Measurements from ENCODE around the gene PDS5A. TPM values are rescaled to one million over a fixed set of nuclear protein-coding genes. Genes with fewer than 3 reads are reported as not detected.
A peak's percentile ranks its signal among the peaks of the same experiment; 100 is the strongest.

The PDS5A gene
- polyA plus RNA-seq, 4 donors, result 17.6 to 49.4 (median 23.0) TPM

DNA sequence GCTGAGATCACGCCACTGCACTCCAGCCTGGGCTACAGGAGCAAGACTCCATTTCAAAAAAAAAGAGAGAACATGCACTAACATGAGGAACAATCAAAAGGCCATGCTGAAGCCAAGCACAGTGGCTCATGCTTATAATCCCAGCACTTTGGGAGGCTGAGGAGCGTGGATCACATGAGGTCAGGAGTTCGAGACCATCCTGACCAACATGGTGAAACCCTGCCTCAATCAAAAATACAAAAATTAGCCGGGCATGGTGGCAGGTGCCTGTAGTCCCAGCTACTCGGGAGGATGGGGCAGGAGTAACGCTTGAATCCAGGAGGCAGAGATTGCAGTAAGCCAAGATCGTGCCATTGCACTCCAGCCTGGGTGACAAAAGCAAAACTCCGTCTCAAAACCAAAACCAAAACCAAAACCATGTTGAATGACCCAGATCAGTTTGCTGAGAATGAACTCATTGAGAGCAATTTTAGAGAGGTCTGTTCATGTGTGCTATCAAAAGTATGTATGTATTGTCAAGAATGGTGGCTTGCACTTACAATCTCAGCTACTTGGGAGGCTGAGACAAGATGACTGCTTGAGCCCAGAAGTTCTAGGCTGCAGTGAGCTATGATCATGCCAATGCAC, 44.8 kb downstream of the PDS5A start:
- 63 to 72% (median 66%) methylated on average over 8 of the region's 8 CpGs for WGBS, 3 donors
- Histone ChIP-seq H3K27me3 (ENCODE audit: control insufficient read depth in 3 of 3, insufficient read depth in 3 of 3, low read length in 3 of 3) (no peaks in the 10 kb centered on the region), H3K36me3 (ENCODE audit: control insufficient read depth in 3 of 3, insufficient read depth in 2 of 3, low read depth in 1 of 3, low read length in 3 of 3) (peaks cover 0 to 14% (median 0%) of the 10 kb centered on the region in 3 donors), H3K4me1 (ENCODE audit: control insufficient read depth in 3 of 3, insufficient read depth in 2 of 3, low read depth in 1 of 3, low read length in 2 of 3) (peaks cover 3 to 11% (median 4%) of the 10 kb centered on the region in 3 donors), H3K27ac (ENCODE audit: low read depth in 1 of 3, low read length in 2 of 3) (peak overlapping the region in 1 of 3 donors; percentile 51), H3K9me3 (ENCODE audit: control insufficient read depth in 2 of 2, insufficient read depth in 1 of 2, low read depth in 1 of 2, low read length in 1 of 2) (no peaks in the 10 kb centered on the region), H3K4me3 (ENCODE audit: low read depth in 1 of 3, low read length in 3 of 3) (no peak overlapping the region)
- FAIRE-seq, result no peak
- peak; percentile 26 to 63 for DNase-seq

DNA sequence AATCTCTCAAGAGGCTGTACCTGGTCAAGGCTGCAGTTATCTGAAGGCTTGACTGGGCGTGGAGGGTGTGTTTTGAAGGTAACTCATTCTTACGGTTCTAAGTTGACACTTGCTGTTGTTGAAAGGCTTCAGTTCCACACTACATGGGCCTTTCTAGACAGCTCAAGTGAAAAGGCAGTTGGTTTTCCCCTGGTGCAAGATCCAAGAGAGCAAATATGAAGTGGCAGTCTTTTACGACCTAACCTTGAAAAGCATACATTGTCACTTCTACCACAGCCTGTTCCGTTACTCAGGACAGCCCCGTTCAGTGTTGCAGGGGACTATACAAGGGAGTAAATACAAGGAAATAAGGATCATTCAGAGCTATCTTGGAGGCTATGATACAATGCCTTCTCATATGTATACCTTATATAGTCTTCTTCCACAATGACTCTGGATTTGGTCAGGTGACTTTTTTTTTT, 46.2 kb downstream of the PDS5A start:
- Histone ChIP-seq H3K27me3 (ENCODE audit: control insufficient read depth in 3 of 3, insufficient read depth in 3 of 3, low read length in 3 of 3) (no peaks in the 10 kb centered on the region), H3K4me3 (ENCODE audit: low read depth in 1 of 3, low read length in 3 of 3) (no peak overlapping the region), H3K4me1 (ENCODE audit: control insufficient read depth in 3 of 3, insufficient read depth in 2 of 3, low read depth in 1 of 3, low read length in 2 of 3) (peaks cover 3 to 11% (median 4%) of the 10 kb centered on the region in 3 donors), H3K27ac (ENCODE audit: low read depth in 1 of 3, low read length in 2 of 3) (peak overlapping the region in 1 of 3 donors; percentile 16), H3K36me3 (ENCODE audit: control insufficient read depth in 3 of 3, insufficient read depth in 2 of 3, low read depth in 1 of 3, low read length in 3 of 3) (peaks cover 0 to 13% (median 0%) of the 10 kb centered on the region in 3 donors), H3K9me3 (ENCODE audit: control insufficient read depth in 2 of 2, insufficient read depth in 1 of 2, low read depth in 1 of 2, low read length in 1 of 2) (no peaks in the 10 kb centered on the region)
- FAIRE-seq, result no peak
- 25 to 58% (median 26%) methylated on average over 5 of the region's 5 CpGs for WGBS, 3 donors
- peak; percentile 43 to 64 for DNase-seq

DNA sequence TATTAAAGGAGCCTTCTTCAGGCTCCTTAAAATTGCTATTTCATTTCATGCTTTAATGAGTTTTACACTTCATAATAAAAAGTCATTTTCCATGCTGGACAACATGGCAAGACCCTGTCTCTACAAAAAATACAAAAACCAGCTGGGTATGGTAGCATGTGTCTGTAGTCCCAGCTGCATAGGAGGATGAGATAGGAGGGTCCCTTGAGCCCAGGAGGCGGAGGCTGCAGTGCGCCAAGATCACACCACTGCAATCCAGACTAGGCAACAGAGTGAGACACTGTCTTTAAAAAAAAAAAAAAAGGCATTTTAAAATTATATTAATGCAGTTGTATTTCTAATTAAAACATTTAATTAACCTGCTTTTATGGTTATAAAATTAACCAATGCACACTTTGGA, 49.2 kb downstream of the PDS5A start:
- Histone ChIP-seq H3K27me3 (ENCODE audit: control insufficient read depth in 3 of 3, insufficient read depth in 3 of 3, low read length in 3 of 3) (no peaks in the 10 kb centered on the region), H3K27ac (ENCODE audit: low read depth in 1 of 3, low read length in 2 of 3) (no peak overlapping the region), H3K36me3 (ENCODE audit: control insufficient read depth in 3 of 3, insufficient read depth in 2 of 3, low read depth in 1 of 3, low read length in 3 of 3) (peaks cover 0 to 16% (median 1%) of the 10 kb centered on the region in 3 donors), H3K9me3 (ENCODE audit: control insufficient read depth in 2 of 2, insufficient read depth in 1 of 2, low read depth in 1 of 2, low read length in 1 of 2) (no peaks in the 10 kb centered on the region), H3K4me1 (ENCODE audit: control insufficient read depth in 3 of 3, insufficient read depth in 2 of 3, low read depth in 1 of 3, low read length in 2 of 3) (peaks cover 0 to 5% (median 4%) of the 10 kb centered on the region in 3 donors), H3K4me3 (ENCODE audit: low read depth in 1 of 3, low read length in 3 of 3) (no peak overlapping the region)
- no peak for FAIRE-seq
- DNase-seq, result no peak
- WGBS, 3 donors, result 89 to 100% (median 99%) methylated on average over 2 of the region's 2 CpGs

DNA sequence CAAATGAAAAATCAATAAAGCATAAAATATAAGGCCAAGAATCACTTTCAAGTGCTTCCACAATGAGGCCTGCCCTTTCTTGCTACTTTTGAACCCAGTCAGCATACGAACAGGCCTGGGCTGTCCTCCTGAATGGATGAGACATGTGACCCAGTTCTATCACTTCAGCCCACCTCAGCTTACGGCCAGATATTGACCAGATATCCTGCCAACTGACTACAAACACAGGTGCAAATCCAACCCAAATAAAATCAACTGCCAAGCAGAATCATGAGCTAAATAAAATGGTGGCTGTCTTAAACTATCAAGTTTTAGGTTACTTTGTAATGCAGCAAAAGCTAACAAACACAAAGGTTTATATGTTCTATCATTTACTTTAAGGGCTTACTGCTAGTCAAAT, 53.7 kb downstream of the PDS5A start:
- Histone ChIP-seq H3K36me3 (ENCODE audit: control insufficient read depth in 3 of 3, insufficient read depth in 2 of 3, low read depth in 1 of 3, low read length in 3 of 3) (peaks cover 0 to 21% (median 1%) of the 10 kb centered on the region in 3 donors), H3K4me1 (ENCODE audit: control insufficient read depth in 3 of 3, insufficient read depth in 2 of 3, low read depth in 1 of 3, low read length in 2 of 3) (no peaks in the 10 kb centered on the region), H3K4me3 (ENCODE audit: low read depth in 1 of 3, low read length in 3 of 3) (no peak overlapping the region), H3K9me3 (ENCODE audit: control insufficient read depth in 2 of 2, insufficient read depth in 1 of 2, low read depth in 1 of 2, low read length in 1 of 2) (no peaks in the 10 kb centered on the region), H3K27ac (ENCODE audit: low read depth in 1 of 3, low read length in 2 of 3) (no peak overlapping the region), H3K27me3 (ENCODE audit: control insufficient read depth in 3 of 3, insufficient read depth in 3 of 3, low read length in 3 of 3) (no peaks in the 10 kb centered on the region)
- DNase-seq (no peak), FAIRE-seq (no peak)
- WGBS, 3 donors, result 56 to 78% (median 67%) methylated on average over 2 of the region's 2 CpGs

DNA sequence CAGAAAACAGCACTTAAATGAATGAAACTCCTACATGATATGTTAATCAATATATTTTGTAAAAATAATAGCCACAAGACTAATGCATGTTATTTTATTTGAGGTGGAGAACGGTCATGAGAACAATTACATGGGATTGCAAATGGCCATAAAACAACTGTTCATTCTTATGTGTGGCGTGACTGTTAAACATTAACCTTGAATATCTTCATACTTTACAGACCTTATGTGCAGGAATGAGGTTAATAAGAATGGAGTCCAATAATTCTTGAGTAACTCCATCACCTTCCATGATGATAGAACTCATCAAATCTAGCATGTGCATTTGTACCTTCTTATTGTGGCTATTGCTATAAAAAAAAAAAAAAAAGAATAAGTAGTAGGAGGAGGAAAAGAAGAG, 55.3 kb downstream of the PDS5A start:
- no peaks in the 10 kb centered on the region for H3K27me3 ChIP-seq (ENCODE audit: control insufficient read depth in 3 of 3, insufficient read depth in 3 of 3, low read length in 3 of 3)
- no peak overlapping the region for H3K4me3 ChIP-seq (ENCODE audit: low read depth in 1 of 3, low read length in 3 of 3)
- no peaks in the 10 kb centered on the region for H3K4me1 ChIP-seq (ENCODE audit: control insufficient read depth in 3 of 3, insufficient read depth in 2 of 3, low read depth in 1 of 3, low read length in 2 of 3)
- DNase-seq (peak; percentile 63), FAIRE-seq (no peak)
- no peak overlapping the region for H3K27ac ChIP-seq (ENCODE audit: low read depth in 1 of 3, low read length in 2 of 3)
- no peaks in the 10 kb centered on the region for H3K9me3 ChIP-seq (ENCODE audit: control insufficient read depth in 2 of 2, insufficient read depth in 1 of 2, low read depth in 1 of 2, low read length in 1 of 2)
- WGBS, 3 donors, result 24 to 67% (median 45%) methylated on average over 2 of the region's 2 CpGs
- H3K36me3 ChIP-seq (ENCODE audit: control insufficient read depth in 3 of 3, insufficient read depth in 2 of 3, low read depth in 1 of 3, low read length in 3 of 3), result peaks cover 3 to 31% (median 5%) of the 10 kb centered on the region in 3 donors

DNA sequence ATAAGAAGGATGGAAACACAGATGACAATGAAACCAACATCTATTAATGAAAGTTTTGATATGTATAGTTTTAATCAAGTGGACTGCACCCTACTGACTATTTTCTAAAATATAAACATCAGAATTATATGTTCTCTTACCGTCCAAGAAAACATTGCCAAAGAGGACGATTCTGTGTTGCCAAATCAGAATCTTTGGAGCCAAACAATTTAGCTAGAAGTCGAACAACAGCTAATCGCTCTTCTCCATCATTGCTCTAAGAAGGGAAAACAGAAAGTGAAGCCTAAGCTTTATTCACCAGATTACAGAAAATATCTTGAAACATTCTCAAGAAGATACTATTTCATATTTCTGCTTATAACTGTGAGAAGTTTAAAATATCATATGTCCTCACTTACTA, 64.2 kb downstream of the PDS5A start:
- H3K36me3 ChIP-seq (ENCODE audit: control insufficient read depth in 3 of 3, insufficient read depth in 2 of 3, low read depth in 1 of 3, low read length in 3 of 3), result peaks cover 9 to 47% (median 13%) of the 10 kb centered on the region in 3 donors
- FAIRE-seq, result no peak

DNA sequence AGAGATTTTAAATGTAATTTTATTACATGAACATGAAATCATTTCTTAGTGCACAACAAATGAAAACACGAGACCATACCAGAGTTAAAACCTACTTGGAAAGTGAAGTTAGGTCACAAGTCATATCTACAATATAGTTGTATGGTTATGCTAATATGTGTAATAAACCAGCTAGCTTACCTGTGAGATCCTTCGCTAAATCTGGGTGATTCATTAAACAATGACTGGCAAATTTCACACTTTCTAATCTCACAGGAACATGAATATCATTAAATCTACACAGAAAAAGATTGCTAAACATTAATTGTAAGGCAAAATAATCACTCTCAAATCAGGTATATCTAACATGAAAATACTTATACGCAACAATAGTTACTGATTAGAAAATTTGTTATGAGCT, 67.6 kb downstream of the PDS5A start:
- H3K36me3 ChIP-seq (ENCODE audit: control insufficient read depth in 3 of 3, insufficient read depth in 2 of 3, low read depth in 1 of 3, low read length in 3 of 3), result peaks cover 6 to 39% (median 7%) of the 10 kb centered on the region in 3 donors
- 82 to 87% (median 86%) methylated on average over 3 of the region's 3 CpGs for WGBS, 3 donors
- DNase-seq (no peak), FAIRE-seq (no peak)
- no peaks in the 10 kb centered on the region for H3K9me3 ChIP-seq (ENCODE audit: control insufficient read depth in 2 of 2, insufficient read depth in 1 of 2, low read depth in 1 of 2, low read length in 1 of 2)
- no peak overlapping the region for H3K27ac ChIP-seq (ENCODE audit: low read depth in 1 of 3, low read length in 2 of 3)
- no peaks in the 10 kb centered on the region for H3K4me1 ChIP-seq (ENCODE audit: control insufficient read depth in 3 of 3, insufficient read depth in 2 of 3, low read depth in 1 of 3, low read length in 2 of 3)
- H3K27me3 ChIP-seq (ENCODE audit: control insufficient read depth in 3 of 3, insufficient read depth in 3 of 3, low read length in 3 of 3), result no peaks in the 10 kb centered on the region
- no peak overlapping the region for H3K4me3 ChIP-seq (ENCODE audit: low read depth in 1 of 3, low read length in 3 of 3)

More for the DNA sequence above, 64.2 kb downstream of the PDS5A start:
- Histone ChIP-seq H3K9me3 (ENCODE audit: control insufficient read depth in 2 of 2, insufficient read depth in 1 of 2, low read depth in 1 of 2, low read length in 1 of 2) (no peaks in the 10 kb centered on the region), H3K4me3 (ENCODE audit: low read depth in 1 of 3, low read length in 3 of 3) (no peak overlapping the region), H3K27me3 (ENCODE audit: control insufficient read depth in 3 of 3, insufficient read depth in 3 of 3, low read length in 3 of 3) (no peaks in the 10 kb centered on the region), H3K4me1 (ENCODE audit: control insufficient read depth in 3 of 3, insufficient read depth in 2 of 3, low read depth in 1 of 3, low read length in 2 of 3) (no peaks in the 10 kb centered on the region), H3K27ac (ENCODE audit: low read depth in 1 of 3, low read length in 2 of 3) (no peak overlapping the region)
- 74 to 93% (median 84%) methylated on average over 4 of the region's 4 CpGs for WGBS, 3 donors
- DNase-seq, result no peak

DNA sequence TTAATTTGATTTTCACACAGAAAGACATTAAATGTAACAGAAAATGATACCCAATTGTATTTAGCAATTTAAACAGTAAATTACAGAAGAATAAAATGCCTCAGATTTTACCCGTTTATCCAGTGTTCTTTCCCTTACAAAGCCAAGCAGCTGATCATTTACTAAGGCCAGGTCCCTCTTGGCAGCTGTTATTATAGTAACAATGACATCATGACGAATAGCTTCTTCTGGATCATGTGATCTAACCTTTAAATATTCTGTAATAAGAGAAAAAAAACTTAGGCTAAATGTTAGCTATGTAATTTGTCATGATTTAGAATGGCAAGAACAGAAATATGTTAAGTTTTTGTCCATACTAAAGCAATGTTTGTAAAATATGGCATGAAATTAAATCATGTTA, 69.4 kb downstream of the PDS5A start:
- Histone ChIP-seq H3K27me3 (ENCODE audit: control insufficient read depth in 3 of 3, insufficient read depth in 3 of 3, low read length in 3 of 3) (no peaks in the 10 kb centered on the region), H3K36me3 (ENCODE audit: control insufficient read depth in 3 of 3, insufficient read depth in 2 of 3, low read depth in 1 of 3, low read length in 3 of 3) (peaks cover 2 to 36% (median 7%) of the 10 kb centered on the region in 3 donors), H3K4me1 (ENCODE audit: control insufficient read depth in 3 of 3, insufficient read depth in 2 of 3, low read depth in 1 of 3, low read length in 2 of 3) (no peaks in the 10 kb centered on the region), H3K4me3 (ENCODE audit: low read depth in 1 of 3, low read length in 3 of 3) (no peak overlapping the region), H3K9me3 (ENCODE audit: control insufficient read depth in 2 of 2, insufficient read depth in 1 of 2, low read depth in 1 of 2, low read length in 1 of 2) (no peaks in the 10 kb centered on the region), H3K27ac (ENCODE audit: low read depth in 1 of 3, low read length in 2 of 3) (no peak overlapping the region)
- WGBS, 3 donors, result 72 to 88% (median 79%) methylated on average over 2 of the region's 2 CpGs
- FAIRE-seq (no peak), DNase-seq (no peak)

DNA sequence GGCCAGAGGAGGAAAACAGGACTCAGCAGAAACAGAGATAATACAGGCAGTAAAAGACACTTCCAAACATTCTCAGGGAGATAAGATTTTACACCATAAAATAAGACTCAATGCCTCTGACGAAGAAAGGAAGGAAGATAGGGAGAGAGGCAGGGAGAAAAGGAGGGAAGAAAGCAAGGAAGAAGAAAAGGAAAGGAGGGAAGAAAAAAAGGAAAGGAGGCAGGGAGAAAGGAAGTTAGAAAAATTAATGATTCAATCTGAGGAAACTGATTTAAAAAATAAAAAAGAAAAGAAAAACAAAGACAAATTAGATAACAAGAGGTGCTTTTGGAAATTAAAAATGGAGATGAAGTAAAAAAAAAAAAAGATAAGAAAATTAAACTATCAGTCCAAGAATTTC, 72.1 kb downstream of the PDS5A start:
- Histone ChIP-seq H3K27ac (ENCODE audit: low read depth in 1 of 3, low read length in 2 of 3) (no peak overlapping the region), H3K27me3 (ENCODE audit: control insufficient read depth in 3 of 3, insufficient read depth in 3 of 3, low read length in 3 of 3) (no peaks in the 10 kb centered on the region), H3K36me3 (ENCODE audit: control insufficient read depth in 3 of 3, insufficient read depth in 2 of 3, low read depth in 1 of 3, low read length in 3 of 3) (peaks cover 0 to 32% (median 3%) of the 10 kb centered on the region in 3 donors), H3K4me3 (ENCODE audit: low read depth in 1 of 3, low read length in 3 of 3) (no peak overlapping the region), H3K9me3 (ENCODE audit: control insufficient read depth in 2 of 2, insufficient read depth in 1 of 2, low read depth in 1 of 2, low read length in 1 of 2) (no peaks in the 10 kb centered on the region), H3K4me1 (ENCODE audit: control insufficient read depth in 3 of 3, insufficient read depth in 2 of 3, low read depth in 1 of 3, low read length in 2 of 3) (no peaks in the 10 kb centered on the region)
- WGBS, 3 donors, result 49 to 84% (median 66%) methylated on average over 1 of the region's 1 CpG
- no peak for FAIRE-seq
- DNase-seq, result no peak

All from small intestine (tissue), 7 donors.